ENCODE data around the gene SPRED2. TPM values are rescaled to one million over a fixed set of nuclear protein-coding genes. Genes with fewer than 3 reads are reported as not detected.

The SPRED2 gene
- total and polyA plus RNA-seq, 4 donors, result 6.7 to 7.5 (median 7.1) TPM

DNA sequence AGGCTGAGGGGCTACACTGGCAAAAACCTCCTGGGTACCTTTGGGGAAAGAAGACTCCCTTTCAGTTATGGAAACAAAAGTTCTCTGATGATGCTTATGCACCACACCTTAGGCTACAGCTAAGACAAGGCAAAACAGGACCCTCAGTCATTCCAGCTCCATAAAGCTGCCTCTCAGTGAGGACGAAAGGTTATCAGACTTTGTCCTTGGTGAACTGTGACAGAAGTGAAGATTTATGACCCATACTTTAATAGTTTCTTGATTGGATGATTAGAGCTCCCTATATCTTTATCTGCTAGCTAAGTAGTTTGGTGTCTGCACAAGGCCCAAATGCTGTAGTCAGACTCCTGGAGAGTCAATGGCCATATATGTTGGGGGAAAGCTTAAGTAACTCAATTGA, 40.6 kb upstream of the SPRED2 start:
- 94% methylated on average over 1 of the region's 1 CpG for WGBS
- Histone ChIP-seq H3K36me3 (ENCODE audit: control insufficient read depth in 4 of 4, insufficient read depth in 3 of 4, low read depth in 1 of 4, low read length in 3 of 4) (no peaks in the 10 kb centered on the region), H3K9me3 (ENCODE audit: control insufficient read depth in 4 of 4, low read length in 3 of 4) (peaks cover 3 to 10% (median 7%) of the 10 kb centered on the region in 4 donors), H3K4me3 (ENCODE audit: low read depth in 1 of 3, low read length in 3 of 3) (no peak overlapping the region), H3K27ac (ENCODE audit: low read depth in 1 of 2, low read length in 2 of 2) (no peak overlapping the region), H3K27me3 (ENCODE audit: control insufficient read depth in 4 of 4, insufficient read depth in 4 of 4, low read length in 3 of 4) (no peaks in the 10 kb centered on the region), H3K4me1 (ENCODE audit: control insufficient read depth in 4 of 4, insufficient read depth in 4 of 4, low read length in 3 of 4) (no peaks in the 10 kb centered on the region), H3K9ac (ENCODE audit: low read depth in 1 of 2, low read length in 2 of 2) (no peak overlapping the region)
- TF ChIP-seq FOXA1 (IDR thresholded peaks at IDR 0.05) (no peak), TAF1 (conservative IDR thresholded peaks at IDR 0.05) (no peak), HNF4G (IDR thresholded peaks at IDR 0.05) (no peak), MAX (IDR thresholded peaks at IDR 0.05) (no peak), FOXA2 (IDR thresholded peaks at IDR 0.05) (no peak)
- TF ChIP-seq, protein P1, sequence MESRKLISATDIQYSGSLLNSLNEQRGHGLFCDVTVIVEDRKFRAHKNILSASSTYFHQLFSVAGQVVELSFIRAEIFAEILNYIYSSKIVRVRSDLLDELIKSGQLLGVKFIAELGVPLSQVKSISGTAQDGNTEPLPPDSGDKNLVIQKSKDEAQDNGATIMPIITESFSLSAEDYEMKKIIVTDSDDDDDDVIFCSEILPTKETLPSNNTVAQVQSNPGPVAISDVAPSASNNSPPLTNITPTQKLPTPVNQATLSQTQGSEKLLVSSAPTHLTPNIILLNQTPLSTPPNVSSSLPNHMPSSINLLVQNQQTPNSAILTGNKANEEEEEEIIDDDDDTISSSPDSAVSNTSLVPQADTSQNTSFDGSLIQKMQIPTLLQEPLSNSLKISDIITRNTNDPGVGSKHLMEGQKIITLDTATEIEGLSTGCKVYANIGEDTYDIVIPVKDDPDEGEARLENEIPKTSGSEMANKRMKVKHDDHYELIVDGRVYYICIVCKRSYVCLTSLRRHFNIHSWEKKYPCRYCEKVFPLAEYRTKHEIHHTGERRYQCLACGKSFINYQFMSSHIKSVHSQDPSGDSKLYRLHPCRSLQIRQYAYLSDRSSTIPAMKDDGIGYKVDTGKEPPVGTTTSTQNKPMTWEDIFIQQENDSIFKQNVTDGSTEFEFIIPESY (IDR thresholded peaks at IDR 0.05), result no peak
- no peak for DNase-seq (ENCODE audit: low spot score)

DNA sequence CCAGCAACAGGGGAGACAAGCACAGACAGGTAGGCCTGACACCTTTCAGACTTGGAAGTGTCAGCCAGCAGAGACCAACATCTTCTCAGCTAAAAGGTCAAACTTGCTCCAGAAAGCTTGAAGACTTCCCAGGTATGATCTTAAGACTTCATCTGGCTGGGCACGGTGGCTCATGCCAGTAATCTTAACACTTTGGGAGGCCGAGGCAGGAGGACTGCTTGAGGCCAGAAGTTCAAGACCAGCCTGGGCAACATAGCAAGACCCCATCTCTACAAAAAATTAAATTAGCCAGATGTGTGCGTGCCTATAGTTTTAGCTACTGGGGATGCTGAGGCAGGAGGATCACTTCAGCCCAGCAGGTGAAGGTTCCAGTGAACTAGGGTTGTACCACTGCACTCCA, 39.0 kb upstream of the SPRED2 start:
- peaks cover 3 to 10% (median 7%) of the 10 kb centered on the region in 4 donors for H3K9me3 ChIP-seq (ENCODE audit: control insufficient read depth in 4 of 4, low read length in 3 of 4)
- no peaks in the 10 kb centered on the region for H3K36me3 ChIP-seq (ENCODE audit: control insufficient read depth in 4 of 4, insufficient read depth in 3 of 4, low read depth in 1 of 4, low read length in 3 of 4)
- no peaks in the 10 kb centered on the region for H3K4me1 ChIP-seq (ENCODE audit: control insufficient read depth in 4 of 4, insufficient read depth in 4 of 4, low read length in 3 of 4)
- H3K27ac ChIP-seq (ENCODE audit: low read depth in 1 of 2, low read length in 2 of 2), result no peak overlapping the region
- no peak overlapping the region for H3K9ac ChIP-seq (ENCODE audit: low read depth in 1 of 2, low read length in 2 of 2)
- no peak overlapping the region for H3K4me3 ChIP-seq (ENCODE audit: low read depth in 1 of 3, low read length in 3 of 3)
- TF ChIP-seq RXRA (IDR thresholded peaks at IDR 0.05) (no peak), HNF4A (conservative IDR thresholded peaks at IDR 0.05) (no peak), TAF1 (conservative IDR thresholded peaks at IDR 0.05) (no peak), YY1 (IDR thresholded peaks at IDR 0.05) (no peak)
- TF ChIP-seq, protein P1 (IDR thresholded peaks at IDR 0.05), result no peak
- DNase-seq (ENCODE audit: low spot score), result no peak
- H3K27me3 ChIP-seq (ENCODE audit: control insufficient read depth in 4 of 4, insufficient read depth in 4 of 4, low read length in 3 of 4), result no peaks in the 10 kb centered on the region
- 96% methylated on average over 3 of the region's 3 CpGs for WGBS

DNA sequence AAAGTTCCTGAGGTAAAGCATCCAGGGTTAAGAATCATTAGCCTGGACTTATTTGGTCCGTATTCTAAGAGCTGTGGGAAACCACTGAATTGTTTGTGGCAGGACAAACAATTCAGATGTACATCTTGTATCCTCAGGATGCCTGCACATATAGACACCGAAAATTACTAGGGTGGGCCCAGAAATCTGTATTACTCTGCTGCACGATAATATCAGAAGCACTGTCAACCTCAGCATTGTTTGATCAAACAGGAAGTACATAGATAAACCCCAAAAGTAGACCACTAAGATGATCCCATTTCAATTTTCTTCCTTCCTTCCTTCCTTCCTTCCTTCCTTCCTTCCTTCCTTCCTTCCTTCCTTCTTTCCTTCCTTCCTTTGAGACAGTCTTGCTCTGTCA, 34.2 kb upstream of the SPRED2 start:
- no peak overlapping the region for H3K9ac ChIP-seq (ENCODE audit: low read depth in 1 of 2, low read length in 2 of 2)
- 86% methylated on average over 3 of the region's 3 CpGs for WGBS
- H3K4me3 ChIP-seq (ENCODE audit: low read depth in 1 of 3, low read length in 3 of 3), result no peak overlapping the region
- H3K27me3 ChIP-seq (ENCODE audit: control insufficient read depth in 4 of 4, insufficient read depth in 4 of 4, low read length in 3 of 4), result no peaks in the 10 kb centered on the region
- H3K36me3 ChIP-seq (ENCODE audit: control insufficient read depth in 4 of 4, insufficient read depth in 3 of 4, low read depth in 1 of 4, low read length in 3 of 4), result no peaks in the 10 kb centered on the region
- no peak overlapping the region for H3K27ac ChIP-seq (ENCODE audit: low read depth in 1 of 2, low read length in 2 of 2)
- H3K9me3 ChIP-seq (ENCODE audit: control insufficient read depth in 4 of 4, low read length in 3 of 4), result no peaks in the 10 kb centered on the region
- DNase-seq (ENCODE audit: low spot score), result no peak
- no peaks in the 10 kb centered on the region for H3K4me1 ChIP-seq (ENCODE audit: control insufficient read depth in 4 of 4, insufficient read depth in 4 of 4, low read length in 3 of 4)
- TF ChIP-seq JUND (IDR thresholded peaks at IDR 0.05), result no peak
- no peak for TF ChIP-seq HNF4G (IDR thresholded peaks at IDR 0.05)
- TF ChIP-seq, protein P2, sequence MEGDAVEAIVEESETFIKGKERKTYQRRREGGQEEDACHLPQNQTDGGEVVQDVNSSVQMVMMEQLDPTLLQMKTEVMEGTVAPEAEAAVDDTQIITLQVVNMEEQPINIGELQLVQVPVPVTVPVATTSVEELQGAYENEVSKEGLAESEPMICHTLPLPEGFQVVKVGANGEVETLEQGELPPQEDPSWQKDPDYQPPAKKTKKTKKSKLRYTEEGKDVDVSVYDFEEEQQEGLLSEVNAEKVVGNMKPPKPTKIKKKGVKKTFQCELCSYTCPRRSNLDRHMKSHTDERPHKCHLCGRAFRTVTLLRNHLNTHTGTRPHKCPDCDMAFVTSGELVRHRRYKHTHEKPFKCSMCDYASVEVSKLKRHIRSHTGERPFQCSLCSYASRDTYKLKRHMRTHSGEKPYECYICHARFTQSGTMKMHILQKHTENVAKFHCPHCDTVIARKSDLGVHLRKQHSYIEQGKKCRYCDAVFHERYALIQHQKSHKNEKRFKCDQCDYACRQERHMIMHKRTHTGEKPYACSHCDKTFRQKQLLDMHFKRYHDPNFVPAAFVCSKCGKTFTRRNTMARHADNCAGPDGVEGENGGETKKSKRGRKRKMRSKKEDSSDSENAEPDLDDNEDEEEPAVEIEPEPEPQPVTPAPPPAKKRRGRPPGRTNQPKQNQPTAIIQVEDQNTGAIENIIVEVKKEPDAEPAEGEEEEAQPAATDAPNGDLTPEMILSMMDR (IDR thresholded peaks at IDR 0.05; ENCODE audit: low read depth, low read length, missing input control), result no peak
- TF ChIP-seq, protein P1 (IDR thresholded peaks at IDR 0.05), result no peak
- TF ChIP-seq RAD21 (IDR thresholded peaks at IDR 0.05), result no peak
- TF ChIP-seq FOXA2 (IDR thresholded peaks at IDR 0.05), result no peak
- TF ChIP-seq, protein P3, sequence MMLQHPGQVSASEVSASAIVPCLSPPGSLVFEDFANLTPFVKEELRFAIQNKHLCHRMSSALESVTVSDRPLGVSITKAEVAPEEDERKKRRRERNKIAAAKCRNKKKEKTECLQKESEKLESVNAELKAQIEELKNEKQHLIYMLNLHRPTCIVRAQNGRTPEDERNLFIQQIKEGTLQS (IDR thresholded peaks at IDR 0.05), result no peak
- no peak for TF ChIP-seq TAF1 (conservative IDR thresholded peaks at IDR 0.05)
- no peak for TF ChIP-seq YY1 (IDR thresholded peaks at IDR 0.05)
- TF ChIP-seq RXRA (IDR thresholded peaks at IDR 0.05), result no peak
- no peak for TF ChIP-seq HNF4A (conservative IDR thresholded peaks at IDR 0.05)
- TF ChIP-seq EGR1 (IDR thresholded peaks at IDR 0.05; ENCODE audit: low read depth in 2 of 2), result no peak
- TF ChIP-seq SP1 (IDR thresholded peaks at IDR 0.05), result no peak
- TF ChIP-seq FOXA1 (IDR thresholded peaks at IDR 0.05), result no peak
